ENCODE measurements around the gene ABCD3. TPM values are rescaled to one million over a fixed set of nuclear protein-coding genes. Genes with fewer than 3 reads are reported as not detected.

The ABCD3 gene
- total and polyA plus RNA-seq, 8 donors, result 42.7 to 66.1 (median 49.3) TPM

GRCh38 chr1:94551449-94551848, 133.3 kb downstream of the ABCD3 start:
- no peak overlapping the region for H3K4me3 ChIP-seq
- H3K4me1 ChIP-seq, result no peaks in the 10 kb centered on the region
- H3K36me3 ChIP-seq, result no peaks in the 10 kb centered on the region
- ATAC-seq, result no peak
- intact Hi-C loops (cut with DNase I), result no loop called here
- no peak overlapping the region for H3K27ac ChIP-seq
- H3K9me3 ChIP-seq, result no peaks in the 10 kb centered on the region
- no peaks in the 10 kb centered on the region for H3K27me3 ChIP-seq
- TF ChIP-seq CTCF (IDR thresholded peaks at IDR 0.05), result no peak
- DNase-seq, result no peak

GRCh38 chr1:94552071-94552586, 133.9 kb downstream of the ABCD3 start:
- Histone ChIP-seq H3K27ac (no peak overlapping the region), H3K4me3 (no peak overlapping the region), H3K36me3 (no peaks in the 10 kb centered on the region), H3K27me3 (no peaks in the 10 kb centered on the region), H3K4me1 (no peaks in the 10 kb centered on the region), H3K9me3 (no peaks in the 10 kb centered on the region)
- DNase-seq (peak in 1 of 4 donors; percentile 48), ATAC-seq (peak; percentile 92)
- no peak for TF ChIP-seq CTCF (IDR thresholded peaks at IDR 0.05)
- intact Hi-C loops (cut with DNase I), result no loop called here

GRCh38 chr1:94553323-94553730, 135.1 kb downstream of the ABCD3 start:
- intact Hi-C loops (cut with DNase I), result no loop called here
- DNase-seq (no peak), ATAC-seq (no peak)
- Histone ChIP-seq H3K36me3 (no peaks in the 10 kb centered on the region), H3K4me1 (no peaks in the 10 kb centered on the region), H3K9me3 (no peaks in the 10 kb centered on the region), H3K27me3 (no peaks in the 10 kb centered on the region), H3K4me3 (no peak overlapping the region), H3K27ac (no peak overlapping the region)
- TF ChIP-seq CTCF (IDR thresholded peaks at IDR 0.05), result no peak

GRCh38 chr1:94553931-94554330, 135.7 kb downstream of the ABCD3 start:
- intact Hi-C loops (cut with DNase I), result no loop called here
- Histone ChIP-seq H3K9me3 (no peaks in the 10 kb centered on the region), H3K27me3 (no peaks in the 10 kb centered on the region), H3K4me1 (no peaks in the 10 kb centered on the region), H3K27ac (no peak overlapping the region), H3K4me3 (no peak overlapping the region), H3K36me3 (no peaks in the 10 kb centered on the region)
- no peak for TF ChIP-seq CTCF (IDR thresholded peaks at IDR 0.05)
- ATAC-seq (no peak), DNase-seq (no peak)

GRCh38 chr1:94554580-94554979, 136.4 kb downstream of the ABCD3 start:
- no peaks in the 10 kb centered on the region for H3K36me3 ChIP-seq
- H3K27me3 ChIP-seq, result no peaks in the 10 kb centered on the region
- TF ChIP-seq CTCF (IDR thresholded peaks at IDR 0.05), result no peak
- no peak overlapping the region for H3K27ac ChIP-seq
- intact Hi-C loops (cut with DNase I), result no loop called here
- no peaks in the 10 kb centered on the region for H3K4me1 ChIP-seq
- no peak overlapping the region for H3K4me3 ChIP-seq
- no peak for DNase-seq
- no peak for ATAC-seq
- H3K9me3 ChIP-seq, result no peaks in the 10 kb centered on the region
